Measurements from ENCODE around the gene ALLC. TPM values are rescaled to one million over a fixed set of nuclear protein-coding genes. Genes with fewer than 3 reads are reported as not detected.

ALLC gene
- total RNA-seq, 4 donors from 2014 or later = not detected

- Histone ChIP-seq H3K36me3 (no peaks in the 10 kb centered on the region), H3K27me3 (peaks cover 0 to 3% (median 0%) of the 10 kb centered on the region in 4 donors), H3K4me3 (no peak overlapping the region), H3K27ac (no peak overlapping the region), H3K9me3 (no peaks in the 10 kb centered on the region), H3K4me1 (no peaks in the 10 kb centered on the region)
- no peak for DNase-seq
- intact Hi-C loops (cut with DNase I) = no loop called here
- TF ChIP-seq CTCF (IDR thresholded peaks at IDR 0.05) (peak in 4 of 6 experiments; percentile 17 to 47 (median 25)), POLR2A (IDR thresholded peaks at IDR 0.05) (no peak)
These were observed 34.4 kb downstream of the ALLC start for GRCh38 chr2:3692375-3692774.

GRCh38 chr2:3696545-3696944, 38.5 kb downstream of the ALLC start:
- Histone ChIP-seq H3K9me3 (no peaks in the 10 kb centered on the region), H3K4me1 (no peaks in the 10 kb centered on the region), H3K36me3 (no peaks in the 10 kb centered on the region), H3K27ac (no peak overlapping the region), H3K27me3 (peaks cover 0 to 3% (median 0%) of the 10 kb centered on the region in 4 donors), H3K4me3 (no peak overlapping the region)
- intact Hi-C loops (cut with DNase I) = no loop called here
- DNase-seq = no peak
- TF ChIP-seq POLR2A (IDR thresholded peaks at IDR 0.05) (no peak), CTCF (IDR thresholded peaks at IDR 0.05) (no peak)
- 53 to 72% methylated on average over 3 of the region's 3 CpGs for WGBS, 2 donors

GRCh38 chr2:3701071-3701470, 43.1 kb downstream of the ALLC start:
- Histone ChIP-seq H3K27ac (no peak overlapping the region), H3K4me3 (no peak overlapping the region), H3K4me1 (peaks cover 0 to 11% (median 6%) of the 10 kb centered on the region in 3 donors), H3K36me3 (no peaks in the 10 kb centered on the region), H3K9me3 (no peaks in the 10 kb centered on the region), H3K27me3 (peaks cover 0 to 27% (median 2%) of the 10 kb centered on the region in 4 donors)
- WGBS, 2 donors = 79 to 85% methylated on average over 5 of the region's 5 CpGs
- TF ChIP-seq POLR2A (IDR thresholded peaks at IDR 0.05) = no peak
- intact Hi-C loops (cut with DNase I) = no loop called here
- DNase-seq = no peak

GRCh38 chr2:3703236-3703756, 45.3 kb downstream of the ALLC start, which contains the start of gene DCDC2C:
Gene DCDC2C (plus strand): TSS chr2:3703575. CDS start chr2:3703752, 177 bp downstream.
- WGBS, 2 donors = 27 to 33% methylated on average over 17 to 19 of the region's 60 CpGs
- no peak for TF ChIP-seq POLR2A (IDR thresholded peaks at IDR 0.05)
- TF ChIP-seq CTCF (IDR thresholded peaks at IDR 0.05) = no peak
- Histone ChIP-seq H3K9me3 (no peaks in the 10 kb centered on the region), H3K4me1 (peaks cover 0 to 11% (median 6%) of the 10 kb centered on the region in 3 donors), H3K4me3 (peak within 1 kb of the TSS in 2 of 4 donors; percentile 22 to 55), H3K27me3 (peaks cover 0 to 50% (median 2%) of the 10 kb centered on the region in 4 donors), H3K27ac (no peak within 1 kb of the TSS), H3K36me3 (no peaks in the 10 kb centered on the region)
- DNase-seq = no peak
- intact Hi-C loops (cut with DNase I) = no loop called here

- no peak for DNase-seq
- no peaks in the 10 kb centered on the region for H3K9me3 ChIP-seq
- H3K27me3 ChIP-seq = peaks cover 0 to 50% (median 2%) of the 10 kb centered on the region in 4 donors
- peaks cover 0 to 11% (median 6%) of the 10 kb centered on the region in 3 donors for H3K4me1 ChIP-seq
- intact Hi-C loops (cut with DNase I) = no loop called here
- H3K27ac ChIP-seq = no peak overlapping the region
- no peak for TF ChIP-seq POLR2A (IDR thresholded peaks at IDR 0.05)
- no peak for TF ChIP-seq CTCF (IDR thresholded peaks at IDR 0.05)
- no peaks in the 10 kb centered on the region for H3K36me3 ChIP-seq
- peak overlapping the region in 2 of 4 donors; percentile 22 to 55 for H3K4me3 ChIP-seq
- WGBS, 2 donors = 4% methylated on average over 5 of the region's 73 CpGs; no CpG with 5 or more reads in 1 of the 2 donors
These were observed 45.9 kb downstream of the ALLC start for GRCh38 chr2:3703757-3704355.
